ENCODE results near the gene KRT5.

GRCh38 chr12:52526511-52526951 lies 6.3 kb upstream of the KRT5 start:
- TF ChIP-seq POLR2A (IDR thresholded peaks at IDR 0.05): no peak
- no peak for TF ChIP-seq CTCF (IDR thresholded peaks at IDR 0.05 in 8 of 11, conservative IDR thresholded peaks at IDR 0.05 in 3 of 11)

Measured in spleen (tissue), 7 donors.